Activated CD8-positive, alpha-beta T cell treated with anti-CD3 and anti-CD28 coated beads for 36 hours (primary cell): ENCODE data around the gene TSPYL6. TPM values are rescaled to one million over a fixed set of nuclear protein-coding genes. Genes with fewer than 3 reads are reported as not detected.

Source experiments
- ATAC-seq: fragments of 200-7000 bp; cut with Tn5 transposase; one replicate; pipeline ENCODE4 v1.10.0; 2021; ENCODE audit warnings: mild to moderate bottlenecking, moderate library complexity
- CTCF ChIA-PET: fragments of 350-600 bp; sonication (Branson Sonifier 250); formaldehyde crosslinking; loops from one replicate; lab custom pipeline; 2021; ENCODE audit warnings: antibody characterized with exemption; lab: Charles Lee
- POLR2A ChIA-PET: fragments of 350-600 bp; sonication (Branson Sonifier 250); formaldehyde crosslinking; loops from one replicate; lab custom pipeline; 2021; ENCODE audit warnings: antibody characterized with exemption; lab: Charles Lee
- DNase-seq: peaks from one replicate; pipeline ENCODE4 v3.0.0-alpha.2; 2020
- H3K27ac Mint-ChIP-seq: one replicate; pipeline ENCODE4 v1.8.0; 2021; ENCODE audit warnings: mild to moderate bottlenecking, mixed read lengths
- H3K27me3 Mint-ChIP-seq: one replicate; pipeline ENCODE4 v1.8.0; 2021; ENCODE audit warnings: mixed read lengths
- H3K36me3 Mint-ChIP-seq: one replicate; pipeline ENCODE4 v1.8.0; 2021; ENCODE audit warnings: low read depth, mixed read lengths
- H3K4me1 Mint-ChIP-seq: one replicate; pipeline ENCODE4 v1.8.0; 2021; ENCODE audit warnings: low read depth, mixed read lengths
- H3K4me3 Mint-ChIP-seq: one replicate; pipeline ENCODE4 v1.8.0; 2021; ENCODE audit warnings: mild to moderate bottlenecking, moderate library complexity, mixed read lengths
- H3K9me3 Mint-ChIP-seq: one replicate; pipeline ENCODE4 v1.8.0; 2021; ENCODE audit warnings: mixed read lengths
- CTCF ChIP-seq: fragments of 200-600 bp; IDR thresholded peaks from one replicate; pipeline ENCODE4 v1.8.0; 2022; ENCODE audit warnings: antibody characterized with exemption, mild to moderate bottlenecking
- intact Hi-C: fragments of 100-400 bp; cut with micrococcal nuclease; formaldehyde crosslinking; loops from one replicate; pipeline ENCODE4 v1.10.0; 2022
- total RNA-seq, 2 experiments: library from RNA; stranded (reverse); gene quantifications; one replicate each; pipeline ENCODE4 v1.2.3, GENCODE V29; 2021

Gene TSPYL6
- total RNA-seq, 2 experiments from 2014 or later, result not detected

DNA sequence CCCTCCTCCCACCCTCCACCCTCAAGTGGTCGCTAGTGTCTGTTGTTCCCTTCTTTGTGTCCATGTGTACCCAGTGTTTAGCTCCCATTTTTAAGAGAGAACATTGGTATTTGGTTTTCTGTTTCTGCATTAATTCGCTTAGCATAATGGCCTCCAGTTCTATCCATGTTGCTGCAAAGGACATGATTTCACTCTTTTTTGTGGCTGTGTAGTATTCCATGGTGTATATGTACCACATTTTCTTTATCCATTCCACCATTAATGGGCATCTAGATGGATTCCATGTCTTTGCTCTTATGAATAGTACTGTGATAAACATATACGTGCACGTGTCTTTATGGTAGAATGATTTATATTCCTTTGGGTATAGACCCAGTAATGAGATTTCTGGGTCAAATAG lies 42.9 kb downstream of the TSPYL6 start:
- Mint-ChIP-seq H3K4me3 (no peak overlapping the region), H3K36me3 (peaks cover 4% of the 10 kb centered on the region), H3K9me3 (peaks cover 9% of the 10 kb centered on the region), H3K27me3 (no peaks in the 10 kb centered on the region), H3K27ac (no peak overlapping the region), H3K4me1 (no peaks in the 10 kb centered on the region)
- intact Hi-C loops, result no loop called here
- ChIA-PET POLR2A (no interaction called here), CTCF (interaction anchor here (1.1 to 1.2 kb wide), 2 partner anchors 10 to 36 kb away, joined by 3 read pairs; no protein-coding TSS in a partner anchor)
- TF ChIP-seq CTCF, result no peak
- DNase-seq (no peak), ATAC-seq (no peak)

DNA sequence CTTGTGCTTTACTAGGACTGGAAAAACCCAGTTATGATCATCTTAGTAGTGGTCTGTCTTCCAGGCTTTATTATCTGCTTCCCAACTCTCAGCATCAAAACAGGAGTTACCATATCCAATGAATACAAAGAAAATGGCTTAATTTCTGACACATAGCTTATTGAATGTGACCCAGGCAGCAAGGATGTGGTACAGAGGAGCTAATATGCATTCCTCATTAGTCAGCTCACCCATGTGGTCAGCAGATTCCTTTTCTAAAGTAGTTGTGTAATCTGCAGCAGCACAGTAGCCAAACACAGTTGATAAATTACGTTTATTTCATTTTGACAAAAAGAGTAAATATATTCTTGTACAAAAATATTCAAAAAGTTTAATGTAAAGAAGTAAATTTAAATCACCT lies 43.6 kb downstream of the TSPYL6 start:
- H3K4me3 Mint-ChIP-seq, result no peak overlapping the region
- H3K27ac Mint-ChIP-seq, result no peak overlapping the region
- DNase-seq (no peak), ATAC-seq (no peak)
- intact Hi-C loops, result no loop called here
- H3K36me3 Mint-ChIP-seq, result peaks cover 4% of the 10 kb centered on the region
- peaks cover 9% of the 10 kb centered on the region for H3K9me3 Mint-ChIP-seq
- CTCF ChIA-PET, result interaction anchor here (1.1 to 1.2 kb wide), 2 partner anchors 10 to 36 kb away, joined by 3 read pairs; no protein-coding TSS in a partner anchor
- H3K27me3 Mint-ChIP-seq, result no peaks in the 10 kb centered on the region
- POLR2A ChIA-PET, result no interaction called here
- TF ChIP-seq CTCF, result no peak
- no peaks in the 10 kb centered on the region for H3K4me1 Mint-ChIP-seq

- ChIA-PET POLR2A (no interaction called here), CTCF (no interaction called here)
- Mint-ChIP-seq H3K4me3 (no peak overlapping the region), H3K27ac (no peak overlapping the region), H3K36me3 (peaks cover 4% of the 10 kb centered on the region), H3K4me1 (peaks cover 2% of the 10 kb centered on the region), H3K27me3 (no peaks in the 10 kb centered on the region), H3K9me3 (peaks cover 3% of the 10 kb centered on the region)
- TF ChIP-seq CTCF, result no peak
- no peak for ATAC-seq
- DNase-seq, result no peak
- intact Hi-C loops, result no loop called here
Measured at GRCh38 chr2:54209379-54209778, 46.6 kb downstream of the TSPYL6 start.

- H3K9me3 Mint-ChIP-seq, result no peaks in the 10 kb centered on the region
Measured at GRCh38 chr2:54208364-54209240, 47.4 kb downstream of the TSPYL6 start.

More at GRCh38 chr2:54208364-54209240, 47.4 kb downstream of the TSPYL6 start:
- peaks cover 2% of the 10 kb centered on the region for H3K4me1 Mint-ChIP-seq
- DNase-seq (no peak), ATAC-seq (no peak)
- no peaks in the 10 kb centered on the region for H3K36me3 Mint-ChIP-seq
- intact Hi-C loops, result no loop called here
- H3K27me3 Mint-ChIP-seq, result no peaks in the 10 kb centered on the region
- no peak overlapping the region for H3K4me3 Mint-ChIP-seq
- CTCF ChIA-PET, result no interaction called here
- POLR2A ChIA-PET, result no interaction called here
- no peak for TF ChIP-seq CTCF
- H3K27ac Mint-ChIP-seq, result no peak overlapping the region
